Measurements from ENCODE around the gene QPCTL. TPM values are rescaled to one million over a fixed set of nuclear protein-coding genes. Genes with fewer than 3 reads are reported as not detected.
"Not testable (repeated sequence)": the region's sequence is repeated elsewhere in the genome, so short reads cannot be mapped to it uniquely, and the experiment has no call there.

Gene QPCTL
- total RNA-seq, 2 donors from 2014 or later = 20.8 to 29.8 TPM

- no peak for ATAC-seq (replicated peaks in 1 of 2)
Measured at GRCh38 chr19:45746866-45747265, 54.4 kb downstream of the QPCTL start.

GRCh38 chr19:45747513-45747912 is 55.0 kb downstream of the QPCTL start:
- no peaks in the 10 kb centered on the region for H3K9me3 Mint-ChIP-seq

More at GRCh38 chr19:45746866-45747265, 54.4 kb downstream of the QPCTL start:
- Mint-ChIP-seq H3K36me3 (ENCODE audit: insufficient read depth in 2 of 2) (no peaks in the 10 kb centered on the region), H3K4me3 (no peak overlapping the region), H3K27ac (no peak overlapping the region), H3K27me3 (ENCODE audit: low read depth) (peaks cover 8% of the 10 kb centered on the region), H3K9me3 (no peaks in the 10 kb centered on the region), H3K4me1 (ENCODE audit: low read depth) (no peaks in the 10 kb centered on the region)
- no peak for DNase-seq

GRCh38 chr19:45751483-45751882 is 59.0 kb downstream of the QPCTL start:
- not testable (repeated sequence) for H3K27ac Mint-ChIP-seq; ATAC-seq (replicated peaks in 1 of 2); DNase-seq; H3K9me3 Mint-ChIP-seq; H3K27me3 Mint-ChIP-seq (ENCODE audit: low read depth); H3K36me3 Mint-ChIP-seq (ENCODE audit: insufficient read depth in 2 of 2); H3K4me3 Mint-ChIP-seq; H3K4me1 Mint-ChIP-seq (ENCODE audit: low read depth)

More at GRCh38 chr19:45747513-45747912, 55.0 kb downstream of the QPCTL start:
- Mint-ChIP-seq H3K27ac (no peak overlapping the region), H3K4me3 (no peak overlapping the region), H3K36me3 (ENCODE audit: insufficient read depth in 2 of 2) (no peaks in the 10 kb centered on the region), H3K27me3 (ENCODE audit: low read depth) (peaks cover 8% of the 10 kb centered on the region), H3K4me1 (ENCODE audit: low read depth) (no peaks in the 10 kb centered on the region)
- DNase-seq (no peak), ATAC-seq (replicated peaks in 1 of 2) (no peak)

- H3K4me1 Mint-ChIP-seq (ENCODE audit: low read depth) = no peaks in the 10 kb centered on the region
Measured at GRCh38 chr19:45752639-45753038, 60.2 kb downstream of the QPCTL start.

GRCh38 chr19:45753548-45753947 is 61.1 kb downstream of the QPCTL start:
- ATAC-seq (replicated peaks in 1 of 2) (no peak), DNase-seq (no peak)
- Mint-ChIP-seq H3K27me3 (ENCODE audit: low read depth) (no peaks in the 10 kb centered on the region), H3K4me3 (no peak overlapping the region), H3K36me3 (ENCODE audit: insufficient read depth in 2 of 2) (no peaks in the 10 kb centered on the region), H3K9me3 (no peaks in the 10 kb centered on the region), H3K27ac (no peak overlapping the region), H3K4me1 (ENCODE audit: low read depth) (no peaks in the 10 kb centered on the region)

More at GRCh38 chr19:45752639-45753038, 60.2 kb downstream of the QPCTL start:
- Mint-ChIP-seq H3K27ac (no peak overlapping the region), H3K36me3 (ENCODE audit: insufficient read depth in 2 of 2) (no peaks in the 10 kb centered on the region), H3K9me3 (no peaks in the 10 kb centered on the region), H3K4me3 (no peak overlapping the region), H3K27me3 (ENCODE audit: low read depth) (peaks cover 1% of the 10 kb centered on the region)
- ATAC-seq (replicated peaks in 1 of 2) (no peak), DNase-seq (no peak)

Other genes starting within 250 kb of the QPCTL start
- 10 to 100 TPM; 20.3 to 24.6 TPM for gene FOSB, start 224.7 kb upstream of the QPCTL start, total RNA-seq
- 1 to 10 TPM; 4.1 to 4.9 TPM for gene RTN2, start 195.6 kb upstream of the QPCTL start, total RNA-seq
- gene PPM1N, start 194.2 kb upstream of the QPCTL start, total RNA-seq = 1 to 10 TPM; 6.7 to 6.8 TPM
- 100 to 1,000 TPM; 120 to 133 TPM for gene VASP, start 185.2 kb upstream of the QPCTL start, total RNA-seq
- 10 to 100 TPM; 10.3 to 12.6 TPM for gene OPA3, start 107.9 kb upstream of the QPCTL start, total RNA-seq
- gene GPR4, start 90.5 kb upstream of the QPCTL start, total RNA-seq = under 1 TPM in 1 of 2 donors, not detected in 1; 0.07 TPM
- gene EML2, start 53.3 kb upstream of the QPCTL start, total RNA-seq = 100 to 1,000 TPM; 149 to 190 TPM
- gene GIPR, start 24.4 kb upstream of the QPCTL start, total RNA-seq = 10 to 100 TPM in 1 of 2 donors, 1 to 10 TPM in 1; 5.9 to 11.0 TPM
- 100 to 1,000 TPM; 449 to 481 TPM for gene SNRPD2, start 713 bp upstream of the QPCTL start, total RNA-seq
- gene FBXO46, start 38.2 kb downstream of the QPCTL start, total RNA-seq = 10 to 100 TPM; 38.4 to 46.5 TPM
- under 1 TPM; 0.09 to 0.19 TPM for gene MEIOSIN, start 40.8 kb downstream of the QPCTL start, total RNA-seq
- 1 to 10 TPM; 3.7 to 5.2 TPM for gene SIX5, start 76.6 kb downstream of the QPCTL start, total RNA-seq
- gene DMPK, start 89.8 kb downstream of the QPCTL start, total RNA-seq = 10 to 100 TPM; 31.7 to 42.4 TPM
- gene DMWD, start 100.2 kb downstream of the QPCTL start, total RNA-seq = 10 to 100 TPM; 36.7 to 54.1 TPM
- under 1 TPM; 0.43 to 0.60 TPM for gene RSPH6A, start 122.6 kb downstream of the QPCTL start, total RNA-seq
- 100 to 1,000 TPM in 1 of 2 donors, 10 to 100 TPM in 1; 95.5 to 112 TPM for gene SYMPK, start 170.5 kb downstream of the QPCTL start, total RNA-seq
- 1 to 10 TPM in 1 of 2 donors, under 1 TPM in 1; 0.88 to 1.6 TPM for gene FOXA3, start 171.7 kb downstream of the QPCTL start, total RNA-seq
- 10 to 100 TPM; 16.3 to 19.9 TPM for gene IRF2BP1, start 193.5 kb downstream of the QPCTL start, total RNA-seq
- gene MYPOP, start 209.9 kb downstream of the QPCTL start, total RNA-seq = 10 to 100 TPM in 1 of 2 donors, 1 to 10 TPM in 1; 9.2 to 10.9 TPM
- gene NANOS2, start 222.1 kb downstream of the QPCTL start, total RNA-seq = not detected

Measured in activated T-cell treated with anti-CD3 and anti-CD28 coated beads, Interleukin-2, amount 50 U/mL, for 72 hours (primary cell).